H9 (cell line): Measurements from ENCODE around the gene KRTAP21-3. TPM values are rescaled to one million over a fixed set of nuclear protein-coding genes. Genes with fewer than 3 reads are reported as not detected.

ENCODE experiments used
- DNase-seq: peaks from one replicate; pipeline ENCODE4 v3.0.0-alpha.2; 2017
- H2AFZ ChIP-seq: one replicate; pipeline ENCODE4 v1.6.1; 2013; ENCODE audit warnings: mild to moderate bottlenecking, low read length, control low read depth, moderate library complexity
- H2AK5ac ChIP-seq: 2 replicates; pipeline ENCODE4 v1.6.1; 2013; ENCODE audit warnings: low read length, control low read depth, mixed read lengths; ENCODE audit not compliant: insufficient read length
- H2BK120ac ChIP-seq: one replicate; pipeline ENCODE4 v1.6.1; 2013; ENCODE audit warnings: low read depth, mild to moderate bottlenecking, low read length, control low read depth, inconsistent platforms; ENCODE audit not compliant: poor library complexity, severe bottlenecking
- H2BK12ac ChIP-seq: 2 replicates; pipeline ENCODE4 v1.6.1; 2013; ENCODE audit warnings: low read length, control low read depth, mixed read lengths, low read depth; ENCODE audit not compliant: insufficient read length
- H2BK15ac ChIP-seq: 2 replicates; pipeline ENCODE4 v1.6.1; 2013; ENCODE audit warnings: low read depth, low read length, control low read depth
- H2BK20ac ChIP-seq: one replicate; pipeline ENCODE4 v1.6.1; 2013; ENCODE audit warnings: low read depth, mild to moderate bottlenecking, low read length, control low read depth, inconsistent platforms; ENCODE audit not compliant: poor library complexity, severe bottlenecking
- H2BK5ac ChIP-seq: 2 replicates; pipeline ENCODE4 v1.6.1; 2013; ENCODE audit warnings: low read length, control low read depth, mixed read lengths; ENCODE audit not compliant: insufficient read length
- H3K14ac ChIP-seq: 2 replicates; pipeline ENCODE4 v1.6.1; 2013; ENCODE audit warnings: low read length, control low read depth; ENCODE audit not compliant: insufficient read depth
- H3K18ac ChIP-seq: 2 replicates; pipeline ENCODE4 v1.6.1; 2013; ENCODE audit warnings: low read depth, mild to moderate bottlenecking, mixed read lengths, low read length, control low read depth; ENCODE audit not compliant: insufficient read length
- H3K23ac ChIP-seq: 2 replicates; pipeline ENCODE4 v1.6.1; 2013; ENCODE audit warnings: low read length, control low read depth, mixed read lengths, low read depth; ENCODE audit not compliant: insufficient read length
- H3K23me2 ChIP-seq: 2 replicates; pipeline ENCODE4 v1.6.1; 2013; ENCODE audit warnings: low read depth, mild to moderate bottlenecking, mixed read lengths, low read length, control low read depth; ENCODE audit not compliant: insufficient read length, poor library complexity, severe bottlenecking
- H3K27ac ChIP-seq: 2 replicates; pipeline ENCODE4 v1.5.1; 2013; ENCODE audit warnings: low read length, control low read depth, mixed read lengths, low read depth; ENCODE audit not compliant: insufficient read length
- H3K27me3 ChIP-seq: 2 replicates; pipeline ENCODE4 v1.6.1; 2013; ENCODE audit warnings: low read length, control low read depth, inconsistent platforms; ENCODE audit not compliant: insufficient read depth
- H3K4ac ChIP-seq: 2 replicates; pipeline ENCODE4 v1.6.1; 2013; ENCODE audit warnings: low read depth, mild to moderate bottlenecking, control low read depth, inconsistent platforms, low read length, moderate library complexity
- H3K4me1 ChIP-seq: 2 replicates; pipeline ENCODE4 v1.6.1; 2013; ENCODE audit warnings: low read length, control low read depth, inconsistent platforms; ENCODE audit not compliant: insufficient read depth
- H3K4me2 ChIP-seq: 2 replicates; pipeline ENCODE4 v1.6.1; 2013; ENCODE audit warnings: low read length, control low read depth, mixed read lengths; ENCODE audit not compliant: insufficient read length, insufficient read depth
- H3K56ac ChIP-seq: 2 replicates; pipeline ENCODE4 v1.6.1; 2013; ENCODE audit warnings: low read depth, mild to moderate bottlenecking, mixed read lengths, low read length, control low read depth; ENCODE audit not compliant: insufficient read length
- H3K79me1 ChIP-seq: 2 replicates; pipeline ENCODE4 v1.6.1; 2013; ENCODE audit warnings: low read depth, mild to moderate bottlenecking, moderate library complexity, low read length, control low read depth, inconsistent platforms; ENCODE audit not compliant: insufficient read depth, poor library complexity, severe bottlenecking
- H3K79me2 ChIP-seq: 2 replicates; pipeline ENCODE4 v1.6.1; 2013; ENCODE audit warnings: low read length, control low read depth, inconsistent platforms; ENCODE audit not compliant: insufficient read depth
- H3K9ac ChIP-seq: 2 replicates; pipeline ENCODE4 v1.6.1; 2013; ENCODE audit warnings: low read length, control low read depth, mixed read lengths; ENCODE audit not compliant: insufficient read length; ENCODE audit errors: extremely low read depth
- H3K9me3 ChIP-seq: one replicate; pipeline ENCODE4 v1.6.1; 2013; ENCODE audit warnings: low read depth, low read length, inconsistent platforms; ENCODE audit not compliant: control insufficient read depth
- H3T11ph ChIP-seq: one replicate; pipeline ENCODE4 v1.6.1; 2013; ENCODE audit warnings: mild to moderate bottlenecking, low read length, control low read depth, inconsistent platforms
- H4K20me1 ChIP-seq: one replicate; pipeline ENCODE4 v1.6.1; 2013; ENCODE audit not compliant: control insufficient read depth, insufficient read length, insufficient read depth
- H4K5ac ChIP-seq: 2 replicates; pipeline ENCODE4 v1.6.1; 2013; ENCODE audit warnings: low read depth, mild to moderate bottlenecking, mixed read lengths, low read length, control low read depth; ENCODE audit not compliant: insufficient read length
- H4K8ac ChIP-seq: replicated peaks from 2 replicates; pipeline ENCODE4 v1.6.1; 2013; ENCODE audit warnings: low read length, control low read depth, mixed read lengths, low read depth; ENCODE audit not compliant: insufficient read length
- H4K91ac ChIP-seq: 2 replicates; pipeline ENCODE4 v1.6.1; 2013; ENCODE audit warnings: low read depth, mild to moderate bottlenecking, moderate library complexity, mixed read lengths, low read length, control low read depth; ENCODE audit not compliant: insufficient read length
- H3K27ac Mint-ChIP-seq, 3 experiments: 2 replicates in 2 of 3; 3 replicates in 1 of 3; pipeline ENCODE4 v1.8.0; 2020 to 2021; ENCODE audit warnings: mixed read lengths in 3 of 3, mild to moderate bottlenecking in 1 of 3, moderate library complexity in 1 of 3
- H3K27me3 Mint-ChIP-seq: 2 replicates; pipeline ENCODE4 v1.8.0; 2021; ENCODE audit warnings: low read depth, mild to moderate bottlenecking, moderate library complexity, mixed read lengths
- H3K36me3 Mint-ChIP-seq, 3 experiments: 2 replicates in 2 of 3; 3 replicates in 1 of 3; pipeline ENCODE4 v1.8.0; 2020 to 2021; ENCODE audit warnings: low read depth in 3 of 3, mixed read lengths in 3 of 3; ENCODE audit not compliant: insufficient read depth in 1 of 3
- H3K4me1 Mint-ChIP-seq, 2 experiments: 2 replicates each; pipeline ENCODE4 v1.8.0; 2020; ENCODE audit warnings: mixed read lengths in 2 of 2
- H3K4me3 Mint-ChIP-seq, 2 experiments: 2 replicates in 1 of 2; 3 replicates in 1 of 2; pipeline ENCODE4 v1.8.0; 2020 to 2021; ENCODE audit warnings: mild to moderate bottlenecking in 2 of 2, mixed read lengths in 2 of 2, moderate library complexity in 1 of 2
- H3K9me3 Mint-ChIP-seq, 2 experiments: 2 replicates in 1 of 2; 3 replicates in 1 of 2; pipeline ENCODE4 v1.8.0; 2020; ENCODE audit warnings: mild to moderate bottlenecking in 2 of 2, mixed read lengths in 2 of 2, moderate library complexity in 1 of 2
- WGBS: extraction: QIAGEN DNeasy Blood & Tissue Kit; methylation state at CpG from one replicate; pipeline ENCODE4 v1.1.7; 2013; ENCODE audit warnings: missing lambda C conversion rate, low lambda C conversion rate, mixed read lengths; ENCODE audit not compliant: insufficient read length; ENCODE audit errors: extremely low coverage; 5-methylcytosine and 5-hydroxymethylcytosine counted together
- total RNA-seq: library from RNA; stranded (reverse); gene quantifications from 2 replicates; pipeline ENCODE4 v1.2.1, GENCODE V29; 2021
- TF ChIP-seq, protein P1 (sequence below): fragments of 200-600 bp; sonication (generic); conservative IDR thresholded peaks from 3 replicates; pipeline ENCODE4 v1.8.0; 2021; ENCODE audit warnings: antibody characterized with exemption, mild to moderate bottlenecking

The KRTAP21-3 gene
- total RNA-seq, 1 experiment from 2014 or later, result not detected

DNA sequence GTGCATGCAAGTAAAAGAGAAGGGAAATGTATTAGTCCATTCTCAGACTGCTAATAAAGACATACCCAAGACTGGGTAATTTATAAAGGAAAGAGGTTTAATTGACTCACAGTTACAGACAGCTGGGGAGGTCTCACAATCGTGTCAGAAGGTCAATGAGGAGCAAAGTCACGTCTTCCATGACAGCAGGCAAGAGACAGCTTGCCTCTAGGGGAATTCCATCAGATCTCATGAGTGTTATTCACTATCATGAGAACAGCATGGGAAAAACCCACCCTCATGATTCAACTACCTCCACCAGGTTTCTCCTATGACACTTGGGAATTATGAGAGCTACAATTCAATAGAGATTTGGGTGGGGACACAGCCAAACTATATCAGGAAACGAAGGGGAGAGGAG is 8.1 kb downstream of the KRTAP21-3 start:
- Histone ChIP-seq H2BK120ac (no peak overlapping the region), H3K27ac (no peak overlapping the region), H2BK15ac (no peak overlapping the region), H2BK20ac (no peak overlapping the region), H3K4me2 (no peak overlapping the region), H2AK5ac (no peak overlapping the region), H2BK5ac (no peak overlapping the region), H4K8ac (no peak overlapping the region), H4K91ac (no peak overlapping the region), H2AFZ (no peak overlapping the region), H3K79me1 (no peaks in the 10 kb centered on the region), H3K14ac (no peak overlapping the region), H3K23ac (no peak overlapping the region), H3K4ac (no peak overlapping the region), H3T11ph (no peak overlapping the region), H3K79me2 (no peaks in the 10 kb centered on the region), H2BK12ac (no peak overlapping the region), H3K9me3 (no peaks in the 10 kb centered on the region), H3K27me3 (no peaks in the 10 kb centered on the region), H3K56ac (no peak overlapping the region), H3K9ac (no peak overlapping the region), H3K4me1 (no peaks in the 10 kb centered on the region), H3K18ac (no peak overlapping the region), H3K23me2 (no peaks in the 10 kb centered on the region), H4K5ac (no peak overlapping the region), H4K20me1 (no peaks in the 10 kb centered on the region)
- WGBS, result no CpG with 5 or more reads among the region's 3 CpGs
- no peak overlapping the region for H3K27ac Mint-ChIP-seq
- H3K4me1 Mint-ChIP-seq, result no peaks in the 10 kb centered on the region
- DNase-seq, result no peak
- peaks cover 1% of the 10 kb centered on the region; the same call in 1 of the 2 replicates for H3K27me3 Mint-ChIP-seq
- H3K4me3 Mint-ChIP-seq, result no peak overlapping the region
- TF ChIP-seq, protein P1, sequence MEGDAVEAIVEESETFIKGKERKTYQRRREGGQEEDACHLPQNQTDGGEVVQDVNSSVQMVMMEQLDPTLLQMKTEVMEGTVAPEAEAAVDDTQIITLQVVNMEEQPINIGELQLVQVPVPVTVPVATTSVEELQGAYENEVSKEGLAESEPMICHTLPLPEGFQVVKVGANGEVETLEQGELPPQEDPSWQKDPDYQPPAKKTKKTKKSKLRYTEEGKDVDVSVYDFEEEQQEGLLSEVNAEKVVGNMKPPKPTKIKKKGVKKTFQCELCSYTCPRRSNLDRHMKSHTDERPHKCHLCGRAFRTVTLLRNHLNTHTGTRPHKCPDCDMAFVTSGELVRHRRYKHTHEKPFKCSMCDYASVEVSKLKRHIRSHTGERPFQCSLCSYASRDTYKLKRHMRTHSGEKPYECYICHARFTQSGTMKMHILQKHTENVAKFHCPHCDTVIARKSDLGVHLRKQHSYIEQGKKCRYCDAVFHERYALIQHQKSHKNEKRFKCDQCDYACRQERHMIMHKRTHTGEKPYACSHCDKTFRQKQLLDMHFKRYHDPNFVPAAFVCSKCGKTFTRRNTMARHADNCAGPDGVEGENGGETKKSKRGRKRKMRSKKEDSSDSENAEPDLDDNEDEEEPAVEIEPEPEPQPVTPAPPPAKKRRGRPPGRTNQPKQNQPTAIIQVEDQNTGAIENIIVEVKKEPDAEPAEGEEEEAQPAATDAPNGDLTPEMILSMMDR, result no peak
- H3K9me3 Mint-ChIP-seq, result peaks cover 5 to 17% of the 10 kb centered on the region in 2 experiments
- peaks cover 0 to 17% (median 0%) of the 10 kb centered on the region in 3 experiments; a peak in 3 of 7 replicates for H3K36me3 Mint-ChIP-seq
